Right cardiac atrium (tissue), 5 donors: ENCODE results near the gene CELF5. TPM values are rescaled to one million over a fixed set of nuclear protein-coding genes. Genes with fewer than 3 reads are reported as not detected.
"Not testable (repeated sequence)": the region's sequence is repeated elsewhere in the genome, so short reads cannot be mapped to it uniquely, and the experiment has no call there.

Source experiments
- ATAC-seq, 2 donors: fragments of 200-7000 bp; cut with Tn5 transposase; one replicate each; pipeline versions ENCODE4 v1.8.0 to v1.9.1; 2020; ENCODE audit warnings: moderate library complexity in 2 of 2, mild to moderate bottlenecking in 1 of 2
- DNase-seq, 3 donors: peaks; one replicate each; pipeline ENCODE4 v3.0.0-alpha.2; 2020
- H3K27ac ChIP-seq: one replicate; pipeline ENCODE4 v1.5.1; 2013; ENCODE audit warnings: mild to moderate bottlenecking, low read length, control low read depth, moderate library complexity
- H3K27me3 ChIP-seq: one replicate; pipeline ENCODE4 v1.6.1; 2013; ENCODE audit not compliant: control insufficient read depth, insufficient read depth
- H3K4me1 ChIP-seq: one replicate; pipeline ENCODE4 v1.6.1; 2013; ENCODE audit warnings: low read length; ENCODE audit not compliant: control insufficient read depth, insufficient read depth
- H3K4me3 ChIP-seq: one replicate; pipeline ENCODE4 v1.5.1; 2013; ENCODE audit warnings: low read length, control low read depth
- H3K9me3 ChIP-seq: one replicate; pipeline ENCODE4 v1.6.1; 2013; ENCODE audit warnings: low read length; ENCODE audit not compliant: control insufficient read depth
- WGBS: extraction: QIAGEN DNeasy Blood & Tissue Kit; methylation state at CpG from one replicate; pipeline ENCODE4 v1.1.7; 2013; 5-methylcytosine and 5-hydroxymethylcytosine counted together
- intact Hi-C, 4 donors: fragments of 100-400 bp; cut with DNase I; formaldehyde crosslinking; loops; one replicate each; pipeline versions ENCODE4 v1.11.0 to v1.14.0; 2022 to 2023
- polyA plus RNA-seq: library from polyadenylated mRNA; stranded (reverse); fragments of 200-250 nt; gene quantifications from one replicate; pipeline ENCODE4 v1.2.3, GENCODE V29; 2013
- total RNA-seq, 4 donors: library from RNA; stranded (reverse); fragmentation: NEBNext Ultra II Directional; extraction: Animal tissue kit (Norgen Biotek cat#: 25700); gene quantifications; one replicate each; pipeline ENCODE4 v1.2.1, GENCODE V29; 2021
- donor health status: healthy with polysubstance abuse.
- donor health status: DM: no; HTN: yes; CAD: no.
- donor health status: DM: no; HTN: no; CAD: no.
- donor health status: DM: no; HTN: yes; CAD: no; lungs with severe emphysema.
- donor health status: DM: yes; HTN: yes; CAD: no.

CELF5 gene
- total and polyA plus RNA-seq, 5 donors = 0.14 to 0.20 TPM; not detected in 3

- intact Hi-C loops = no loop called here
- Histone ChIP-seq H3K4me3 (no peak overlapping the region), H3K27ac (no peak overlapping the region), H3K9me3 (no peaks in the 10 kb centered on the region), H3K27me3 (no peaks in the 10 kb centered on the region), H3K4me1 (peaks cover 17% of the 10 kb centered on the region)
- DNase-seq = peak in 1 of 3 donors; percentile 16
- no peak for ATAC-seq
- WGBS = 79% methylated on average over 4 of the region's 4 CpGs
Measured at GRCh38 chr19:3333020-3333583, 108.6 kb downstream of the CELF5 start.

GRCh38 chr19:3333662-3334061, 109.2 kb downstream of the CELF5 start:
- H3K4me3 ChIP-seq = no peak overlapping the region
- H3K27ac ChIP-seq = no peak overlapping the region
- intact Hi-C loops = no loop called here
- H3K9me3 ChIP-seq = no peaks in the 10 kb centered on the region
- ATAC-seq (no peak), DNase-seq (peak in 2 of 3 donors; percentile 18 to 39)
- H3K27me3 ChIP-seq = no peaks in the 10 kb centered on the region
- 87% methylated on average over 8 of the region's 8 CpGs for WGBS
- H3K4me1 ChIP-seq = peaks cover 17% of the 10 kb centered on the region

DNA sequence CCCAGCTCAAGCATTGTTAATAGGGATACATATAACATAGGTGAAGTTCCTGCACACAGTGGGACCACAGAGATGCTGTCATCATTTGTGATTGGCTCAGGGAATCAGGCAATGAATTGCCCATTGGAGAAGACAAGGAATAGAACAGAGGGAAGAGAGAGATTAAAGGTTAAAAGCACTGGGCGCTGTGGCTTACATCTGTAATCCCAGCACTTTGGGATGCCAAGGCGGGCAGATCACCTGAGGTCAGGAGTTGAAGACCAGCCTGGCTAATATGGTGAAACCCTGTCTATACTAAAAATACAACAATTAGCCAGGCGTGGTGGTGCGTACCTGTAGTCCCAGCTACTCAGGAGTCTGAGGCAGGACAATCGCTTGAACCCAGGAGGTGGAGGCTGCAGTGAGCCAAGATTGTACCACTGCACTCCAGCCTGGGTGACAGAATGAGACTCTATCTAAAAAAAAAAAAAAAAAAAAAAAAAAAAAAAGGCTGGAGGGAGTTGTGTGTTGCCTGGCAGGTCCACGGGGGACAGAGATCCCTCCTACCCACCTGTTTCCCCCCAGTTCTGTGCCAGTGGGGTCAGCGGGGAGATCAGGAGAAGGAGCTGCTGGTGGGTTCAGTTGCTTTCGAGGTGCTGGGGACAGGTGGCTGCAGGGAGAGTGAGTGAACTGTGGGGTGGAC, 110.4 kb downstream of the CELF5 start:
- Histone ChIP-seq H3K27ac (peak overlapping the region; percentile 70), H3K4me1 (peaks cover 17% of the 10 kb centered on the region)
- intact Hi-C loops, H3K27me3 ChIP-seq, H3K9me3 ChIP-seq, ATAC-seq, H3K4me3 ChIP-seq: not testable (repeated sequence)
- 84% methylated on average over 8 of the region's 8 CpGs for WGBS
- peak in 1 of 3 donors; percentile 9 for DNase-seq

GRCh38 chr19:3335431-3336350, 111.2 kb downstream of the CELF5 start:
- H3K27ac ChIP-seq = peak overlapping the region; percentile 70
- H3K27me3 ChIP-seq = no peaks in the 10 kb centered on the region
- ATAC-seq (peak; percentile 59 to 79), DNase-seq (peak; percentile 78 to 87 (median 81))
- H3K4me1 ChIP-seq = peaks cover 17% of the 10 kb centered on the region
- H3K4me3 ChIP-seq = no peak overlapping the region
- no peaks in the 10 kb centered on the region for H3K9me3 ChIP-seq
- 73% methylated on average over 15 of the region's 15 CpGs for WGBS
- intact Hi-C loops = no loop called here

DNA sequence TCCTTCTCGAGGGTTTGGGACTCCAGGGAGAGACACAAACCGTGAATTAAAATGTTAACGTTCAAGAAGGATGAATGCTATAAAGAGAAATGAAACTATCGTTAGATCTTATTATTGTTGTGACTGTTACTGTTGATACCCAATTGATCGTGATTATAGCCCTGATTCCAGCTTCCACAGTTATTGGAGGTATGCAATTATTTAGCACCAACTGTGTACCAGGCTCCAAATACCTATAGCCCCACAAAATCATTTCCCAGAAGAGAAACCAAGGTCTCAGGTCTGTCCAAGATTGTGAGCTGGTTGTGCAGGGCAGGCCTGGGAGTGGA, 111.9 kb downstream of the CELF5 start:
- WGBS = 51% methylated on average over 5 of the region's 5 CpGs
- ATAC-seq = no peak
- no peaks in the 10 kb centered on the region for H3K9me3 ChIP-seq
- no peak overlapping the region for H3K4me3 ChIP-seq
- H3K4me1 ChIP-seq = peaks cover 17% of the 10 kb centered on the region
- H3K27ac ChIP-seq = peak overlapping the region; percentile 70
- no peaks in the 10 kb centered on the region for H3K27me3 ChIP-seq
- intact Hi-C loops = no loop called here
- DNase-seq = no peak

- Histone ChIP-seq H3K4me3 (no peak overlapping the region), H3K27ac (peak overlapping the region; percentile 91), H3K9me3 (no peaks in the 10 kb centered on the region), H3K4me1 (peaks cover 17% of the 10 kb centered on the region), H3K27me3 (no peaks in the 10 kb centered on the region)
- ATAC-seq (peak; percentile 93 to 96), DNase-seq (peak; percentile 91 to 97 (median 95))
- intact Hi-C loops = no loop called here
- WGBS = 35% methylated on average over 22 of the region's 22 CpGs
Measured at GRCh38 chr19:3336680-3337523, 112.4 kb downstream of the CELF5 start.

DNA sequence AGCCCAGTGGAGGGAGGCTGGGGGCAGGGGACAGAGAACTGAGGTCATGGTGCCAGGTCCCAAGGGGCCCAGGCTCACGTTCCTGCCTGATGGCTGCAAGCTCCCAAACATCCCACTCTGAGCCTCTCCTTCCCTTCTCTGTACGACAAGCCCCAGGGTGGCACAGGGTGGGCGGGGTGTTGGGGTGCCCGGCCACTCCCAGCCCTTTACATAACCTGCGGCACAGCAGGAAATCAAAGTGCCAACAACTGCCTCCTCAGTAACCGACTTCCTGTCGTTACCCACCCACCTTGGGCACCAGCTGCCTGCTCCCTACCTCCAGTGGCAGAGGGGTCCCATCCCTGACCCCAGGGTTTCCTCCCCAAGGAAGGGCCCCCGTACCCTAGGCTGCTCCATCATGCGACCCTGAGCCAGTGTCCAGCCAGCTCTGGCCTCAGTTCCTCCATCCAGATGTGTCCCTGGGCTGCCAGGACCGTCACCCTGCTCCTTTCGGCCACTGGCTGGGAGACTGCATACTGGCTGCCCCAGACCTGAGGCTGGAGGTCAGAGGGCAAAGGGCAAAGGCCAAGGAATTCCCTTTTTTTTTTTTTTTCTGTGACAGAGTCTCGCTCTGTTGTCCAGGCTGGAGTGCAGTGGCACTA, 114.2 kb downstream of the CELF5 start:
- 47% methylated on average over 12 of the region's 12 CpGs for WGBS
- H3K9me3 ChIP-seq = no peaks in the 10 kb centered on the region
- peaks cover 17% of the 10 kb centered on the region for H3K4me1 ChIP-seq
- intact Hi-C loops = no loop called here
- no peak overlapping the region for H3K27ac ChIP-seq
- no peaks in the 10 kb centered on the region for H3K27me3 ChIP-seq
- no peak overlapping the region for H3K4me3 ChIP-seq
- ATAC-seq (peak in 1 of 2 donors; percentile 3), DNase-seq (peak; percentile 51 to 78 (median 75))

DNA sequence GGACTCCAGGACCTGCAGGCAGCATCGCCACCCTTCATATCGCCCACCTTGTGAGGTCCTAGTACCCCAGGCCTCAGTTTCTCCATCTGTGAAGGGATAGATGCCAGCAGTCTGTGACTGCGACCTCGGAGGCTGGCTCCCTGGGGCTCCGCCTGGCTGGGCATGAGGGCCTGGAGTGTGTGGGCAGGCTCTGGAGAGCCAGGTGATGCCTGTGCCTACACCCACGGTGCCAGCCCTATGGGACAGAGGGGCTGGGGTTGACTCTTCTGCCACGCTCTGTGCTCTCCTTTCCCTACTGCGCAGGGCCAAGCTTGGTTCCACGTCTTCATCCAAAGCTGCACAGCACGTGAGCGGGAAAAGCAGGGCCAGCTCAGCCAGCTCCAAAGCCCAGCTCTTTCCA, 115.9 kb downstream of the CELF5 start:
- no peak overlapping the region for H3K27ac ChIP-seq
- ATAC-seq (no peak), DNase-seq (peak in 1 of 3 donors; percentile 38)
- H3K4me1 ChIP-seq = peaks cover 14% of the 10 kb centered on the region
- H3K9me3 ChIP-seq = no peaks in the 10 kb centered on the region
- 86% methylated on average over 11 of the region's 11 CpGs for WGBS
- no peak overlapping the region for H3K4me3 ChIP-seq
- intact Hi-C loops = no loop called here
- H3K27me3 ChIP-seq = no peaks in the 10 kb centered on the region

- ATAC-seq = no peak
- Histone ChIP-seq H3K27me3 (no peaks in the 10 kb centered on the region), H3K27ac (no peak overlapping the region), H3K9me3 (no peaks in the 10 kb centered on the region), H3K4me3 (no peak overlapping the region), H3K4me1 (peaks cover 10% of the 10 kb centered on the region)
- 95% methylated on average over 9 of the region's 9 CpGs for WGBS
- intact Hi-C loops = no loop called here
- peak in 1 of 3 donors; percentile 47 for DNase-seq
Measured at GRCh38 chr19:3342246-3342645, 117.8 kb downstream of the CELF5 start.

DNA sequence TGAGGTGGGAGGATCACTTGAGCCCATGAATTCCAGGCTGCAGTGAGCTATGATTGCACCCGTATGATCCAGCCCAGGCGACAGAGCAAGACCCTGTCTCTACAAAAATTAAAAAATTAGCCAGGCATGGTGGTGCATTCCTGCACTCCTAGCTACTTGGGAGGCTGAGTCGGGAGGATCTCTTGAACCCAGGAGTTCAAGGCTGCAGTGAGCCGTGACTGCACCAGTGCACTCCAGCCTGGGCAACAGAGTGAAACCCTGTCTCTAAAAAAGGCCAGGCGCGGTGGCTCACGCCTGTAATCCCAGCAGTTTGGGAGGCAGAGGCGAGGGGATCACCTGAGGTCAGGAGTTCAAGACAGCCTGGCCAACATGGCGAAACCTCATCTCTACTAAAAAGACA, 118.5 kb downstream of the CELF5 start:
- ATAC-seq, H3K4me1 ChIP-seq, H3K27ac ChIP-seq, H3K27me3 ChIP-seq, intact Hi-C loops, H3K9me3 ChIP-seq, H3K4me3 ChIP-seq: not testable (repeated sequence)
- WGBS = 85% methylated on average over 9 of the region's 9 CpGs
- DNase-seq = peak in 1 of 3 donors; percentile 51
